Right lobe of liver (tissue), 6 donors: Measurements from ENCODE around the gene METAP1. TPM values are rescaled to one million over a fixed set of nuclear protein-coding genes. Genes with fewer than 3 reads are reported as not detected.
A peak's percentile ranks its signal among the peaks of the same experiment; 100 is the strongest.
"Not testable (repeated sequence)": the region's sequence is repeated elsewhere in the genome, so short reads cannot be mapped to it uniquely, and the experiment has no call there.

ENCODE experiments used
- ATAC-seq, 4 donors: fragments of 200-7000 bp; cut with Tn5 transposase; one replicate each; pipeline ENCODE4 v1.9.1; 2020; ENCODE audit warnings: mild to moderate bottlenecking in 4 of 4, moderate library complexity in 4 of 4
- DNase-seq, 3 donors: peaks; one replicate each; pipeline ENCODE4 v3.0.0-alpha.2; 2020
- H3K27ac ChIP-seq, 3 donors: fragments of 200-600 bp; one replicate each; pipeline ENCODE4 v1.8.0; 2022
- H3K27me3 ChIP-seq, 2 donors: fragments of 200-600 bp; one replicate each; pipeline ENCODE4 v1.8.0; 2022
- H3K36me3 ChIP-seq, 4 donors: fragments of 200-600 bp; sonication (generic) in 1 of 4; one replicate each; pipeline versions ENCODE4 v1.5.1 to v1.8.0; 2017 to 2022; ENCODE audit warnings: control low read depth in 1 of 4
- H3K4me1 ChIP-seq, 4 donors: fragments of 200-600 bp; sonication (generic) in 1 of 4; one replicate each; pipeline versions ENCODE4 v1.5.1 to v1.8.0; 2017 to 2022; ENCODE audit warnings: control low read depth in 1 of 4
- H3K4me3 ChIP-seq, 3 donors: fragments of 200-600 bp; one replicate each; pipeline ENCODE4 v1.8.0; 2022
- H3K9me3 ChIP-seq, 4 donors: fragments of 200-600 bp; sonication (generic) in 1 of 4; one replicate each; pipeline versions ENCODE4 v1.5.1 to v1.8.0; 2017 to 2022; ENCODE audit warnings: control low read depth in 1 of 4
- POLR2A ChIP-seq: fragments of 450-650 bp; IDR thresholded peaks from one replicate; pipeline ENCODE4 v1.6.1; 2017; ENCODE audit warnings: antibody characterized with exemption, mild to moderate bottlenecking
- WGBS: methylation state at CpG from one replicate; pipeline ENCODE4 v1.1.6; 2018; ENCODE audit warnings: low coverage, low lambda C conversion rate; ENCODE audit not compliant: insufficient coverage; ENCODE audit errors: missing lambda C conversion rate; 5-methylcytosine and 5-hydroxymethylcytosine counted together
- intact Hi-C, 2 donors: fragments of 100-400 bp; cut with DNase I; formaldehyde crosslinking; loops; one replicate each; pipeline versions ENCODE4 v1.11.2 to v1.14.1; 2022
- total RNA-seq, 6 experiments: library from RNA; depleted of rRNA in 2 of 6; stranded (reverse); fragments of >200 nt in 2 of 6; fragmentation: NEBNext Ultra II Directional in 3 of 6; extraction: Animal tissue kit (Norgen Biotek cat#: 25700) in 3 of 6; gene quantifications; one replicate each; pipeline versions ENCODE4 v1.1.0 to v1.2.4, GENCODE V29; 2016 to 2023
- TF ChIP-seq, protein P1 (sequence below), 4 donors: fragments of 200-600 bp in 3 of 4; fragments of 450-650 bp in 1 of 4; IDR thresholded peaks; one replicate each; pipeline versions ENCODE4 v1.5.1 to v1.8.0; 2016 to 2022; ENCODE audit warnings: antibody characterized with exemption in 4 of 4, mild to moderate bottlenecking in 2 of 4
- donor health status: DM: no; HTN: yes; CAD: no.
- donor health status: DM: no; HTN: no; CAD: no.
- donor health status: DM: no; HTN: no; CAD: no.
- donor health status: DM: no; HTN: yes; CAD: no.
- donor health status: DM: no; HTN: yes; CAD: no.

The METAP1 gene
- total RNA-seq, 6 experiments from 2014 or later, result 12.4 to 16.8 (median 14.9) TPM

GRCh38 chr4:99078931-99079624 lies 83.6 kb downstream of the METAP1 start:
- Histone ChIP-seq H3K27ac (no peak overlapping the region), H3K36me3 (peaks cover 0 to 78% (median 29%) of the 10 kb centered on the region in 4 donors), H3K27me3 (no peaks in the 10 kb centered on the region), H3K9me3 (no peaks in the 10 kb centered on the region), H3K4me3 (no peak overlapping the region), H3K4me1 (peaks cover 0 to 17% (median 0%) of the 10 kb centered on the region in 4 donors)
- 51% methylated on average over 5 of the region's 5 CpGs for WGBS
- DNase-seq, result no peak
- TF ChIP-seq, protein P1, sequence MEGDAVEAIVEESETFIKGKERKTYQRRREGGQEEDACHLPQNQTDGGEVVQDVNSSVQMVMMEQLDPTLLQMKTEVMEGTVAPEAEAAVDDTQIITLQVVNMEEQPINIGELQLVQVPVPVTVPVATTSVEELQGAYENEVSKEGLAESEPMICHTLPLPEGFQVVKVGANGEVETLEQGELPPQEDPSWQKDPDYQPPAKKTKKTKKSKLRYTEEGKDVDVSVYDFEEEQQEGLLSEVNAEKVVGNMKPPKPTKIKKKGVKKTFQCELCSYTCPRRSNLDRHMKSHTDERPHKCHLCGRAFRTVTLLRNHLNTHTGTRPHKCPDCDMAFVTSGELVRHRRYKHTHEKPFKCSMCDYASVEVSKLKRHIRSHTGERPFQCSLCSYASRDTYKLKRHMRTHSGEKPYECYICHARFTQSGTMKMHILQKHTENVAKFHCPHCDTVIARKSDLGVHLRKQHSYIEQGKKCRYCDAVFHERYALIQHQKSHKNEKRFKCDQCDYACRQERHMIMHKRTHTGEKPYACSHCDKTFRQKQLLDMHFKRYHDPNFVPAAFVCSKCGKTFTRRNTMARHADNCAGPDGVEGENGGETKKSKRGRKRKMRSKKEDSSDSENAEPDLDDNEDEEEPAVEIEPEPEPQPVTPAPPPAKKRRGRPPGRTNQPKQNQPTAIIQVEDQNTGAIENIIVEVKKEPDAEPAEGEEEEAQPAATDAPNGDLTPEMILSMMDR (IDR thresholded peaks at IDR 0.05), result no peak
- TF ChIP-seq POLR2A, result no peak
- intact Hi-C loops, result no loop called here
- ATAC-seq, result peak; percentile 70 to 94 (median 75)

DNA sequence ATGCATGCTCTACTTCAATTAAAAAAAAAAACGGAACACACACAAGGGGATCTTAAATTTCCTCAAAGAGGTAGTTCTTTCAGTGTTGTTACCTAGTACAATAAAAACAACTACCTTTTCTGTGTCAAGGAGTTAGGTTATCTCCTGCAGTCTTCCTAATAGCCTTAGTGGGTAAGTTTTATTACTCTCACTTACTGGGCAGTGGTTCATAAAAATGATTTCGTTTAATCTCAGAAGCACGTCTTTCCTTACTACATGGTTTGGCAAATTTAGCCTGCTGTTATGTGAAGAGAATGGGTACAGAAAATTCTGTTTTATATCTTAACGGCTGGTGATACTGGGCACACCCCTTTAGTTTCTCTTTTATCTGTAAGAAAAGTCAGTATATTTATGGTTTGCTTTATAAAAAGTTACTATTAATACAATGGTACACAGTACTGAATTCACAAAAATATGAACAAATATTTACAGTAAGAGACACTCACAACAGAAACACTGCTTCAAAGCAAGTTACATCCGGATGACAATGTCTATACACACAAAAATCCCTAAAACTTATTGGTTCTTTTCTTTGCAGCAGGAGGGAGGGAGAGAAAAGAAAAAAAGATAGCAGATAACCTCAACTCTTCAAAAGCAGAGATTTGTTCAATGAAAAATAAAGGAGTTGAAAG lies 84.2 kb downstream of the METAP1 start:
- TF ChIP-seq, protein P1 (IDR thresholded peaks at IDR 0.05), result no peak
- no peak for TF ChIP-seq POLR2A
- Histone ChIP-seq H3K4me3 (no peak overlapping the region), H3K4me1 (peaks cover 0 to 14% (median 0%) of the 10 kb centered on the region in 4 donors), H3K9me3 (no peaks in the 10 kb centered on the region), H3K27me3 (no peaks in the 10 kb centered on the region), H3K27ac (no peak overlapping the region), H3K36me3 (peaks cover 0 to 80% (median 29%) of the 10 kb centered on the region in 4 donors)
- 76% methylated on average over 5 of the region's 5 CpGs for WGBS
- no peak for DNase-seq
- intact Hi-C loops, result no loop called here
- ATAC-seq, result no peak

DNA sequence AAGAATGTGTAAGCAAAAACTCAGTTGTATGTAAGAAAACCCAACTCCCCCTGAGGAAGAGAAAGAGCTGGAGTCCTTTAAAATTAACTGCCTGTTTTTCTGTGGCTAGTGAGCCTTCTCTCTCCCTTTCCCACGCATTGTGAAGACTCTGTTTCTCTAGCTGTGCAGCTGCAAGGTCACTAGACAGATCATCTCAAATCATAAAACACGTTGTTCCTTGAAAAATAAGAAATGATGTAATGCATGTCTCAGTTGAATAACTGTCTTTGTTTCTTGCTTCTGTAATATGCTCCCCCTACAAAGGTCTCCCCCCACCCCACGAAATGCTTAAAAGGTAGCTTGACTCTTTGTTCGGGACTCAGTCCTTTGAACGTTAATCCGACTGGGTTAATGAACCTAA lies 85.3 kb downstream of the METAP1 start:
- DNase-seq, H3K4me3 ChIP-seq, intact Hi-C loops, H3K27me3 ChIP-seq, H3K27ac ChIP-seq, H3K9me3 ChIP-seq, ATAC-seq: not testable (repeated sequence)
- H3K4me1 ChIP-seq, result peaks cover 0 to 16% (median 0%) of the 10 kb centered on the region in 4 donors
- H3K36me3 ChIP-seq, result peaks cover 0 to 78% (median 24%) of the 10 kb centered on the region in 4 donors
- 74% methylated on average over 6 of the region's 6 CpGs for WGBS

- WGBS, result 91% methylated on average over 5 of the region's 5 CpGs
- Histone ChIP-seq H3K4me1 (peaks cover 0 to 18% (median 0%) of the 10 kb centered on the region in 4 donors), H3K9me3 (no peaks in the 10 kb centered on the region), H3K27ac (no peak overlapping the region), H3K36me3 (peaks cover 0 to 64% (median 18%) of the 10 kb centered on the region in 4 donors), H3K4me3 (no peak overlapping the region), H3K27me3 (no peaks in the 10 kb centered on the region)
- no peak for DNase-seq
- TF ChIP-seq, protein P1 (IDR thresholded peaks at IDR 0.05), result no peak
- no peak for TF ChIP-seq POLR2A
- intact Hi-C loops, result no loop called here
- ATAC-seq, result no peak
Measured at GRCh38 chr4:99082192-99082591, 86.7 kb downstream of the METAP1 start.

GRCh38 chr4:99084595-99084994 lies 89.1 kb downstream of the METAP1 start:
- peaks cover 0 to 54% (median 18%) of the 10 kb centered on the region in 4 donors for H3K36me3 ChIP-seq
- DNase-seq (no peak), ATAC-seq (no peak)
- WGBS, result 100% methylated on average over 2 of the region's 2 CpGs
- TF ChIP-seq, protein P1 (IDR thresholded peaks at IDR 0.05), result no peak
- no peak for TF ChIP-seq POLR2A
- H3K4me3 ChIP-seq, result no peak overlapping the region
- peaks cover 0 to 15% (median 0%) of the 10 kb centered on the region in 4 donors for H3K4me1 ChIP-seq
- no peaks in the 10 kb centered on the region for H3K27me3 ChIP-seq
- H3K9me3 ChIP-seq, result no peaks in the 10 kb centered on the region
- intact Hi-C loops, result no loop called here
- H3K27ac ChIP-seq, result no peak overlapping the region
